ENCODE measurements around the gene MRPL24. TPM values are rescaled to one million over a fixed set of nuclear protein-coding genes. Genes with fewer than 3 reads are reported as not detected.

The MRPL24 gene
- total and polyA plus RNA-seq, 4 experiments from 2014 or later: 44.1 to 150 (median 67.0) TPM

DNA sequence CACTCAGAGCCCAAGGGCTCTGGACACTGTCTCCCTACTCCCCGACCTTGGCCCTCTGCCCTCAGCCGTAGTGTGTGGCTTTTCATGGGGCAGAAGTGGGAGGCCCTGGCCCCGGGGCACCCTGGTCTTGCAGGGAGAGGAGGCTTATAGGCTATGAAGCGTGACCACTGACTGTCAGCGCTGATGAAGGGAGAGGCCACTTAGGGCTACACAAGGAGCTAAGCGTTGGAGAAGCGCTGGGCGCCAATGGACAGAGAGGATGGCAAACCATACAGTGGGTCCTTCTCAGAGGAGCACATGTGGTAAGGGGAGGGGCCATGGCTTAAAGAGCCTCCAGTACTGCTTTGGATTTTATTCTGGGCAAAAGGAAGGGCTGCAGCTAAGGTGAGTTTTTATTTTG, 43.4 kb downstream of the MRPL24 start:
- Mint-ChIP-seq H3K9me3 (no peaks in the 10 kb centered on the region), H3K4me3 (no peak overlapping the region), H3K4me1 (peaks cover 0 to 3% (median 1%) of the 10 kb centered on the region in 4 donors), H3K36me3 (no peaks in the 10 kb centered on the region), H3K27me3 (peaks cover 20 to 36% of the 10 kb centered on the region in 2 donors), H3K27ac (no peak overlapping the region)
- no peak for DNase-seq
- CTCF ChIA-PET (ENCODE audit: partially characterized antibody): interaction anchor here (2.1 to 12.1 kb wide), 2 partner anchors 8 kb away, joined by 6 to 187 read pairs; partner anchors contain the start of gene CRABP2
- Histone ChIP-seq H3K36me3 (ENCODE audit: insufficient read depth, low read length) (no peaks in the 10 kb centered on the region), H3K9me3 (ENCODE audit: control insufficient read depth in 1 of 2, low read length in 2 of 2) (no peaks in the 10 kb centered on the region), H3K4me1 (ENCODE audit: insufficient read depth, low read length) (peaks cover 9% of the 10 kb centered on the region), H3K27ac (ENCODE audit: low read depth, low read length) (no peak overlapping the region), H3K4me3 (ENCODE audit: low read length in 2 of 2) (no peak overlapping the region), H3K27me3 (ENCODE audit: insufficient read depth, low read length) (no peaks in the 10 kb centered on the region)
- intact Hi-C loops (cut with micrococcal nuclease): no loop called here
- POLR2A ChIA-PET (ENCODE audit: partially characterized antibody): interaction anchor here (1.4 kb wide), 1 partner anchor 9 kb away, joined by 3 read pairs; no protein-coding TSS in a partner anchor

DNA sequence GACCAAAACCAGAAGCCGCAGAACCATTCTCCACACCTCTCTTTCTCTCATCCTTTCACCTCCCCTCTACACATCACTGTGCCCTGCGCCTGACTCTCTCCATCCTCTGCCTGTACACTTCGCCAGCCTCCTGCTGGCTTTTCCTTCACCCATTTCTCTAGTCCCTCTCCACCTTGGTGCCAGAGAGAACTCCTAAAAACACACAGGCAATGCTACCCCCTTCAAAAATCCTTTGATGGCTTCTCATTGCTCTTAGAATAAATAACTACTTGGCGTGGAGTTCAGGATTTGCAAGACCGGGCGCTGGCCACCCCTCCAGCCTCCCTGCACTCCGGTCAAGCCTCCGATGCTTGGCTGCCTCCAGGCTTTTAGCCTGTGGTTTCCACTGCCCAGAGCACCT, 44.1 kb downstream of the MRPL24 start:
- no peaks in the 10 kb centered on the region for H3K9me3 ChIP-seq (ENCODE audit: control insufficient read depth in 1 of 2, low read length in 2 of 2)
- no peak overlapping the region for H3K4me3 ChIP-seq (ENCODE audit: low read length in 2 of 2)
- intact Hi-C loops (cut with micrococcal nuclease): no loop called here
- H3K27me3 Mint-ChIP-seq: peaks cover 26 to 43% of the 10 kb centered on the region in 2 donors
- peaks cover under 1% of the 10 kb centered on the region for H3K27me3 ChIP-seq (ENCODE audit: insufficient read depth, low read length)
- no peaks in the 10 kb centered on the region for H3K36me3 ChIP-seq (ENCODE audit: insufficient read depth, low read length)
- ChIA-PET POLR2A (ENCODE audit: partially characterized antibody) (no interaction called here), CTCF (ENCODE audit: partially characterized antibody) (interaction anchor here (1.1 to 2.1 kb wide), 2 partner anchors 9 to 29 kb away, joined by 3 to 6 read pairs; partner anchors contain the start of gene CRABP2)
- H3K36me3 Mint-ChIP-seq: no peaks in the 10 kb centered on the region
- H3K4me1 Mint-ChIP-seq: peaks cover 3 to 9% (median 7%) of the 10 kb centered on the region in 4 donors
- no peak for DNase-seq
- peak overlapping the region in 1 of 7 donors; percentile 24 for H3K27ac Mint-ChIP-seq
- H3K4me3 Mint-ChIP-seq: no peak overlapping the region
- H3K27ac ChIP-seq (ENCODE audit: low read depth, low read length): no peak overlapping the region
- H3K4me1 ChIP-seq (ENCODE audit: insufficient read depth, low read length): peaks cover 14% of the 10 kb centered on the region
- H3K9me3 Mint-ChIP-seq: no peaks in the 10 kb centered on the region

- H3K36me3 Mint-ChIP-seq: no peaks in the 10 kb centered on the region
- Histone ChIP-seq H3K4me1 (ENCODE audit: insufficient read depth, low read length) (peaks cover 15% of the 10 kb centered on the region), H3K9me3 (ENCODE audit: control insufficient read depth in 1 of 2, low read length in 2 of 2) (no peaks in the 10 kb centered on the region), H3K4me3 (ENCODE audit: low read length in 2 of 2) (no peak overlapping the region), H3K27me3 (ENCODE audit: insufficient read depth, low read length) (peaks cover 22% of the 10 kb centered on the region), H3K36me3 (ENCODE audit: insufficient read depth, low read length) (no peaks in the 10 kb centered on the region), H3K27ac (ENCODE audit: low read depth, low read length) (no peak overlapping the region)
- ChIA-PET POLR2A (ENCODE audit: partially characterized antibody) (no interaction called here), CTCF (ENCODE audit: partially characterized antibody) (interaction anchor here (1.6 to 11.7 kb wide), 3 partner anchors 8 to 33 kb away, joined by 3 to 314 read pairs (median 187); partner anchors contain the start of genes CRABP2, ISG20L2 and METTL25B)
- H3K4me3 Mint-ChIP-seq: no peak overlapping the region
- intact Hi-C loops (cut with micrococcal nuclease): no loop called here
- no peak overlapping the region for H3K27ac Mint-ChIP-seq
- no peaks in the 10 kb centered on the region for H3K9me3 Mint-ChIP-seq
- no peak for DNase-seq
- H3K4me1 Mint-ChIP-seq: peaks cover 3 to 12% (median 9%) of the 10 kb centered on the region in 4 donors
- H3K27me3 Mint-ChIP-seq: peaks cover 29 to 50% of the 10 kb centered on the region in 2 donors
These were observed 46.3 kb downstream of the MRPL24 start for GRCh38 chr1:156694690-156694962.

- ChIA-PET CTCF (ENCODE audit: partially characterized antibody) (interaction anchor here (1.6 to 11.7 kb wide), 3 partner anchors 9 to 34 kb away, joined by 3 to 314 read pairs (median 187); partner anchors contain the start of genes CRABP2, ISG20L2 and METTL25B), POLR2A (ENCODE audit: partially characterized antibody) (no interaction called here)
- Mint-ChIP-seq H3K9me3 (no peaks in the 10 kb centered on the region), H3K36me3 (no peaks in the 10 kb centered on the region), H3K4me1 (peaks cover 6 to 17% (median 13%) of the 10 kb centered on the region in 4 donors), H3K27me3 (peaks cover 31 to 53% of the 10 kb centered on the region in 2 donors), H3K4me3 (no peak overlapping the region), H3K27ac (no peak overlapping the region)
- Histone ChIP-seq H3K4me3 (ENCODE audit: low read length in 2 of 2) (no peak overlapping the region), H3K4me1 (ENCODE audit: insufficient read depth, low read length) (peaks cover 21% of the 10 kb centered on the region), H3K36me3 (ENCODE audit: insufficient read depth, low read length) (no peaks in the 10 kb centered on the region), H3K27me3 (ENCODE audit: insufficient read depth, low read length) (peaks cover 27% of the 10 kb centered on the region), H3K27ac (ENCODE audit: low read depth, low read length) (no peak overlapping the region), H3K9me3 (ENCODE audit: control insufficient read depth in 1 of 2, low read length in 2 of 2) (no peaks in the 10 kb centered on the region)
- intact Hi-C loops (cut with micrococcal nuclease): no loop called here
- DNase-seq: no peak
These were observed 46.8 kb downstream of the MRPL24 start for GRCh38 chr1:156693848-156694689.

DNA sequence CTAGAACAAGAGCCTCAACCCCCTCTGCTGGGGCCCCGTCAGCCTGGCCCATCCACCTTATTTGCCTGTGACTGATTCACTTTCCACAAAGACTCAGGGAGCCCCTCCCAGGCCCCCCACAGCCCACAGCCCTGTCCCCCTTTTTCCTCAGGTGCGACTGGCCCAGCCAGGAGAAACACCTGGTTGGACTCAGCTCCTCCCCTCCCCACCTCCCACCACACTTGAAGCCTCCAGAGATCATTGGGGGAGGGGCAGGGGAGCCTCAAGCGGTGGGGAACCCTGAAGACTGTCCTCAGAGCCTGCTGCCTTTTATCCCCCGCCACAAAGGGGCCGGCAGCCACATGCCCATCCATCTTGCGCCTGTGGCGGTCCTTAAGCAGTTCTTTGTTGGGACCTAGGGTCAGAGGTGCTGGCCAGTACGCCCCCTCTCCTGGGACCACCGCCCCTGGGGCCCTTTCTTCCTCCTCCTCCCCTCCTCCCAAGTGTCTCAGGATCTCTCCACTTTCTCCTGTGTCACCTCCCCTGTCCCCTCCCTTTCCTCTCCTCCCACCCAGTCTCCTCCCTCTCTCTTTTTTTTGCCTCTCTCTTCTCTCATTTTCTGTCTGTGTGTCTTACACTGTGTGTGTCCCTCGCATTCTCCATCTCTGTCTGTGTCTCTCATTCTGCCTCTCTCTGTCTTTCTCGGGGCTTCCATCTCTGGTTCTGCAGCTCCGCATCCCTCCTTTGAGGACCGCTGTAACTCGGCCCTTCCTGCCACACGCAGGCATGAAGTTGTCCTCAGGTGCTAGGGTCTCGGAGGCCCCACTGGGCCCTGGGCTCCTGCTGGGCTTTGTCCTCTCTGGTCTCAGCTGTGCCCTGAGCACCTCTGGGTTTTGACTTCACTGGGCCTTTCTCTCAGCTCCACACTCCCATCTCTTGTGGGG, 47.7 kb downstream of the MRPL24 start:
- H3K4me1 ChIP-seq (ENCODE audit: insufficient read depth, low read length): peaks cover 21% of the 10 kb centered on the region
- CTCF ChIA-PET (ENCODE audit: partially characterized antibody): interaction anchor here (1.6 to 11.7 kb wide), 4 partner anchors 10 to 35 kb away, joined by 3 to 314 read pairs (median 166); partner anchors contain the start of genes CRABP2, ISG20L2 and METTL25B
- no peaks in the 10 kb centered on the region for H3K36me3 ChIP-seq (ENCODE audit: insufficient read depth, low read length)
- Mint-ChIP-seq H3K36me3 (no peaks in the 10 kb centered on the region), H3K4me1 (peaks cover 6 to 19% (median 13%) of the 10 kb centered on the region in 4 donors), H3K27me3 (peaks cover 32 to 53% of the 10 kb centered on the region in 2 donors), H3K4me3 (peak overlapping the region in 2 of 8 donors; percentile 4 to 32), H3K9me3 (no peaks in the 10 kb centered on the region), H3K27ac (no peak overlapping the region)
- intact Hi-C loops (cut with micrococcal nuclease): no loop called here
- no peak overlapping the region for H3K27ac ChIP-seq (ENCODE audit: low read depth, low read length)
- no peak overlapping the region for H3K4me3 ChIP-seq (ENCODE audit: low read length in 2 of 2)
- POLR2A ChIA-PET (ENCODE audit: partially characterized antibody): no interaction called here
- H3K27me3 ChIP-seq (ENCODE audit: insufficient read depth, low read length): peaks cover 29% of the 10 kb centered on the region
- no peaks in the 10 kb centered on the region for H3K9me3 ChIP-seq (ENCODE audit: control insufficient read depth in 1 of 2, low read length in 2 of 2)
- DNase-seq: peak in 4 of 5 donors; percentile 11 to 49 (median 17)

DNA sequence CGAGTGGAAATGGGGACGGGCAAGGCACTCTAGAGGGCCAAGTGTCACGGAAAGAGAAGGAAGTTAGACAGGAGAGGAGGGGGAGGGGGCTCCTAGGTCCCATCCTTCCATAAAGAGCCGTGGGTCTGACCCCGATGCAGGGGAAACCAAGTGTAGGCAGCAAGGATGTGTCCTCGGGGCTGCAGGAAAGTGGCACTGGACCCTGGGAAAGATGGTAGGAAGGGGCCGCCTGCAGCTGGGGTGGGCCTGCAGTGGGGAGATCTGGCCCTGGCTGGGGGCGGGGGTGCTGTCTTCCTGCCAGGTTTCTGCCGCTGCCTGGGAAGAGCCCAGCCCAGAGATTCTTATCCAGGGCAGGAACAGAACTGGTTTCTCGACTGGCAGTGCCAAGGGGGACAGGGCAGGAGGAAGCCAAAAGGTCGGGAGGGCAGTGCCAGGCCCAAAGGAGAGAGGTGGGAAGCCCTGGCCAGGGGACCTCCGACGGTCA, 48.4 kb downstream of the MRPL24 start:
- peaks cover 6 to 19% (median 13%) of the 10 kb centered on the region in 4 donors for H3K4me1 Mint-ChIP-seq
- Histone ChIP-seq H3K36me3 (ENCODE audit: insufficient read depth, low read length) (no peaks in the 10 kb centered on the region), H3K9me3 (ENCODE audit: control insufficient read depth in 1 of 2, low read length in 2 of 2) (no peaks in the 10 kb centered on the region), H3K4me3 (ENCODE audit: low read length in 2 of 2) (no peak overlapping the region), H3K27me3 (ENCODE audit: insufficient read depth, low read length) (peaks cover 29% of the 10 kb centered on the region), H3K4me1 (ENCODE audit: insufficient read depth, low read length) (peaks cover 21% of the 10 kb centered on the region), H3K27ac (ENCODE audit: low read depth, low read length) (no peak overlapping the region)
- intact Hi-C loops (cut with micrococcal nuclease): no loop called here
- no peaks in the 10 kb centered on the region for H3K9me3 Mint-ChIP-seq
- no peaks in the 10 kb centered on the region for H3K36me3 Mint-ChIP-seq
- H3K27ac Mint-ChIP-seq: peak overlapping the region in 1 of 7 donors; percentile 28
- ChIA-PET POLR2A (ENCODE audit: partially characterized antibody) (no interaction called here), CTCF (ENCODE audit: partially characterized antibody) (interaction anchor here (1.1 to 11.7 kb wide), 5 partner anchors 10 to 35 kb away, joined by 3 to 314 read pairs (median 146); partner anchors contain the start of genes CRABP2, ISG20L2, METTL25B and NES)
- peaks cover 32 to 50% of the 10 kb centered on the region in 2 donors for H3K27me3 Mint-ChIP-seq
- H3K4me3 Mint-ChIP-seq: no peak overlapping the region
- no peak for DNase-seq

Measured in CD4-positive, alpha-beta memory T cell (primary cell).